Activated CD4-positive, alpha-beta T cell treated with anti-CD3 and anti-CD28 coated beads for 24 hours (primary cell): Measurements from ENCODE around the gene SLC25A21.
"Not testable (repeated sequence)": the region's sequence is repeated elsewhere in the genome, so short reads cannot be mapped to it uniquely, and the experiment has no call there.

ENCODE experiments used
- DNase-seq, 2 donors: peaks; one replicate each; pipeline ENCODE4 v3.0.0-alpha.2; 2020; ENCODE audit warnings: low read depth in 2 of 2

Gene SLC25A21

DNA sequence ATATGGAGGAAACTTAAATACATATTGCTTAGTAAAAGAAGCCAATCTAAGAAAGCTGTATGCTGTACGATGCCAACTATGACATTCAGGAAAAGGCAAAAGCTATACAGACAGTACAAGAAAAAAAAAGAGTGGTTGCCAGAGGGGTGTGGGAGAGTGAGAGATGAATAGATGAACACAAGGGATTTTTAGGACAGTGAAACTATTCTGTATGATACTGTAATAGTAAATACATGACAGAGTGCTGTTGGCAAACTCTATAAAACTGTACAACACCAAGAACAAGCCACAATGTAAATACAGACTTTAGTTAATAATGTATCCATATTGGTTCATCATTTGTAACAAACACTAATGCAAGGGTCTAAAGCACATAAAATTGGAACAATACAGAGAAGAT lies 14.5 kb upstream of the SLC25A21 start:
- no peak for DNase-seq

- no peak for DNase-seq
These were observed 13.3 kb upstream of the SLC25A21 start for GRCh38 chr14:37185670-37186069.

DNA sequence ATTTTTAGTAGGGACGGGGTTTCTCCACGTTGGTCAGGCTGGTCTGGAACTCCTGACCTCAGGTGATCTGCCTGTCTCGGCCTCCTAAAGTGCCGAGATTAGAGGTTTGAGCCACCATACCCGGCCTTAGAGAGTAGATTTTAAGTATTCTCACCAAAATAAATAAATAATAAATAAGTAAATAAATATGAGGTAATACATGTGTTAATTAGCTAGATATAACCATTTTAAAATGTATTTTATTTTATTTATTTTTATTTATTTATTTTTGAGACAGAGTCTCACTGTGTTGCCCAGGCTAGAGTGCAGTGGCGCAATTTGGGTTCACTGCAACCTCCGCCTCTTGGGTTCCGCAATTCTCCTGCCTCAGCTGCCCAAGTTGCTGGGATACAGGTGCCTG lies 12.1 kb upstream of the SLC25A21 start:
- not testable (repeated sequence) for DNase-seq

GRCh38 chr14:37181441-37181840 lies 9.0 kb upstream of the SLC25A21 start:
- no peak for DNase-seq

DNA sequence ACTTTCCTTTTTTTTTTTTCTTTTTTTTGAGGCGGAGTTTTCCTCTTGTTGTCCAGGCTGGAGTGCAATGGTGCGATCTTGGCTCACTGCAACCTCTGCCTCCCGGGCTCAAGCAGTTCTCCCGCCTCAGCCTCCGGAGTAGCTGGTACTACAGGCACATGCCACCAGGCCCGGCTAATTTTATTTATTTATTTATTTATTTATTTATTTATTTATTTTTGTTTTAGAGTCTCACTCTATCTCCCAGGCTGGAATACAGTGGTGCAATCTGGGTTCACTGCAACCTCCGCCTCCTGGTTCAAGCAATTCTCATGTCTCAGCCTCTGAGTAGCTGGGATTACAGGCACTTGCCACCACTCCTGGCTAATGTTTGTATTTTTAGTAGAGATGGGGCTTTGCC lies 8.5 kb upstream of the SLC25A21 start:
- not testable (repeated sequence) for DNase-seq

- DNase-seq, result no peak
These were observed 7.6 kb upstream of the SLC25A21 start for GRCh38 chr14:37179896-37180502.

- DNase-seq, result no peak
These were observed 669 bp upstream of the SLC25A21 start for GRCh38 chr14:37172936-37173614.

DNA sequence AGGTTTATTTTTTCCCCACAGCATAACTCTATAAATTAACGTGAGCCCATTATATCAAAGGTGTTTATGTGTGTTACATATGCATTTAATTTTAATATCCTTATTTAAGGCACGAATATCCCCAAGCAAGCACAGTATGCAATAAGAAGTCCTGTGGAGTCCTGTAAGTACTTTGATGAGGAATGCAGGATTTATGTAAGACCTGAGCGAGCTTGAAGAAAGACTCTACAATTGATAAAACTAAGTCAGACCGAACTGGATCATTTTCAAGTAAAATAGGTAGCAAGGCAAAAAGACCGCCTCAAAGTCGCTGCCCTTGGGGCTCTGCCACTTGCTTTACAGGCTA lies 755 bp downstream of the SLC25A21 start:
- DNase-seq, result no peak

GRCh38 chr14:37170993-37171392 lies 1.4 kb downstream of the SLC25A21 start:
- no peak for DNase-seq

DNA sequence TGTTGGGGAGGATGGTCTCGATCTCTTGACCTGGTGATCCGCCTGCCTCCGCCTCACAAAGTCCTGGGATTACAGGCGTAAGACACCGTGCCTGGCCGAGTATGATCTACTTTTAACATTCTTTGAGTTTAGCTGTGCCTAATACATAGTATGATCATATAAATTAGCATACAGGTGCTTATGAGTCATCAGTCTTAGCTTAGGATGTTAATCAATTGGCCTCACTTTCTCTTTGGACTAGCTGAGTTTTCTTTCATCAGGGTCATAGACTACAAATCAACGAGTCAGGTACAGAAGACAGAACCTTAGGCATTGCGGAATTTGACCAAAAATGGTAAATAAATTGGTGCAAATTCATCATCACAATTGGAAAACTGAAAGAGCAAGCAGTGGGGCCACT lies 2.2 kb downstream of the SLC25A21 start:
- no peak for DNase-seq

DNA sequence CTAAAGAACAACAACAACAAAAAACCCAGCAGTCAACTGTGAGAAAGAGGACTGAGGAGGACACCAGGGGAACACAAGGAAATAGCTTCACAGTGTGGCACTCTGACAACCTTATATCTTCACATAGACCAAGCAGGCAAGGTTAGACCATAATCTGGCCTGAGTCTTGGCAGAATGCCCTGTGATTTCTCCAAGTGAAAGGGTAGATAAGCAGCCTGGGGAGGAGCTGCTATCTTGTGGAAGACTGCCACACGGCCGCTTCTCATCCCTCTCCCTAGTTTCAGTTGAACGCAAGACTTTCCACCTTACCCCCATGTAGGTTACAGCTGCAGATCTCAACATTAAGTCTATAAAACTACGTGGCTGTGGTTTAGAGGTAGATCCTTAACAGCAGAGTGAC lies 3.7 kb downstream of the SLC25A21 start:
- DNase-seq, result no peak

- no peak for DNase-seq
These were observed 5.0 kb downstream of the SLC25A21 start for GRCh38 chr14:37167151-37168047.

- no peak for DNase-seq
These were observed 6.6 kb downstream of the SLC25A21 start for GRCh38 chr14:37165794-37166193.

DNA sequence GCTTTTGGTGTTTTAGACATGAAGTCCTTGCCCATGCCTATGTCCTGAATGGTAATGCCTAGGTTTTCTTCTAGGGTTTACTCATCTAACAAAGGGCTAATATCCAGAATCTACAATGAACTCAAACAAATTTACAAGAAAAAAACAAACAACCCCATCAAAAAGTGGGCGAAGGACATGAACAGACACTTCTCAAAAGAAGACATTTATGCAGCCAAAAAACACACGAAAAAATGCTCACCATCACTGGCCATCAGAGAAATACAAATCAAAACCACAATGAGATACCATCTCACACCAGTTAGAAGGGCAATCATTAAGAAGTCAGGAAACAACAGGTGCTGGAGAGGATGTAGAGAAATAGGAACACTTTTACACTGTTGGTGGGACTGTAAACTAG lies 10.1 kb downstream of the SLC25A21 start:
- DNase-seq, result not testable (repeated sequence)

DNA sequence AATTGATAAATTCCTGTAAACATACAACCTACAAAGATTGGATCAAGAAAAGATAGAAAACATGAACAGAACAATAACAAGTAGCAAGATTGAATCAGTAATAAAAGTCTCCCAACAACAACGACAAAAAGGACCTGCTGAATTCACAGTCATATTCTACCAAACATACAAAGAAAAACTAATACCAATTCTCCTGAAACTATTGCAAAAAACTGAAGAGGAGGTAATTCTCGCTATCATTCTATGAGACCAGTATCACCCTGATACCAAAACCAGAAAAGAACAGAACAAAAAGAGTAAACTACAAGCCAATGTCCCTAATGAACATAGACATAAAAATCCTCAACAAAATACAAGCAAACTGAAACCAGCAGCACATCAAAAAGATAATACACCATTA lies 14.4 kb downstream of the SLC25A21 start:
- DNase-seq, result no peak

DNA sequence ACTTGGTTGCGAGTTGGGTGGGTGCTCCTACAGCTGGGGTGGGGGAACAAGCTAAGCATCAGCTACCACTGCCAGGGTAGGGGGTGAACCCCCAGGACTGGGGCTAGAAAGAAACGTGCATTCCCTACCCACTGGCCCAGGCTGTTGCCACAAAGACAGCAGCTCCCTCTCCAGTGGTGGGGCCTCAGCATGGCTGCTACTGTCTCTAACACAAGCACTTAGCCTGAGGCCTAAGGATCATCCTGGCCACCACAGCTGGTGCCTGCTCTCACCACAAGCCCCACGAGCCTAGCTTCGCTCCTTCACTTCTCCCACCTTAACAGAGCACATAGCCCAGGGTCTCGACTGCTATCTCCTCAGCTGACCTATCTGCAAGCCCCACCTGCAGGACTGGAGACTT lies 18.9 kb downstream of the SLC25A21 start:
- DNase-seq, result no peak

DNA sequence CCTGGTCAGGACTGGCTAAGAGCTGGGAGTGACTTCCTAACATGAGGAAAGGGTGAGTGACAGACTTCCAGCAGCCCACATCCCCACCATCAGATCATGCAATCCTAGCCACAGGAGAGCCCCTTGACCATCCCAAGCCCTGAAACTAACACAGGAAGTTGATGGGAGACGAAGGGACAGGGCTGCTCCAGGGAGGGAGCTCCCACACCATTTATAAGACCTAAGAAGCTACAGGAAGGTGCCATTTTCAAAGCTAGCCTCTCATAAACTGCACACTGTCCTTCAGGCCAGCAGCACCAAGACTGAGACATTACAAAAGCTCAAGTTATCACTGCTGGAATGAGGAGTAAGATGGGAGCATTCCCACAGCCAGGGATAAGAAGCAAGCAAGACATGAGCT lies 19.4 kb downstream of the SLC25A21 start:
- DNase-seq, result no peak

- DNase-seq, result no peak
These were observed 22.0 kb downstream of the SLC25A21 start for GRCh38 chr14:37150414-37150813.

GRCh38 chr14:37147310-37147880 lies 25.0 kb downstream of the SLC25A21 start:
- no peak for DNase-seq

GRCh38 chr14:37146438-37146837 lies 26.0 kb downstream of the SLC25A21 start:
- DNase-seq, result not testable (repeated sequence)

GRCh38 chr14:37145395-37145794 lies 27.0 kb downstream of the SLC25A21 start:
- no peak for DNase-seq

DNA sequence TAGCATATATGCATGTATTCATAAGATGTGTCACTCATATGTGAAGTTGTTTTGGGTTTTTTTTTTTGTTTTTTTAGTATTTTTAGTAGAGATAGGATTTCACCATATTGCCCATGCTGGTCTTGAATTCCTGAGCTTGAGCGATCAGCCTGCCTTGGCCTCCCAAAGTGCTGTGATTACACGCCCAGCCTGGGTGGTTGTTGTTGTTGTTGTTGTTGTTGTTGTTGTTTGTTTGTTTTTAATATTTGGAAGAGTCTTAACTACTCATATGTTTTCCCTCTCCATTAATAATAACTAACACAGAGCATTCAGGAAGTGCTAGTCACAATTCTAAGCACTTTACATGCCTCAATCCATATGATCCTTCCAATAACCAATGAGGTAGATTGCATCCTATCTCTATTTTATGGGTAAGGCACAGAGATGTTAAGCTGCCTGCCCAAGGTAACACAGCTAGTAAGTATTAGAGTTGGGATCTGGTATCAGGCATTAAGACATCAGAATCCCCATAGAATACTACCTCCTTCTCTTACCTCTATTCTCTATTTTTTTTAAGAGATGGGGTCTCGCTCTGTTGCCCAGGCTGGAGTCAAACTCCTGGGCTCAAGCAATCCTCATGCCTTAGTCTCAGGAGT lies 27.6 kb downstream of the SLC25A21 start:
- no peak for DNase-seq
